Kidney epithelial cell (primary cell): ENCODE data around the gene UNCX. TPM values are rescaled to one million over a fixed set of nuclear protein-coding genes. Genes with fewer than 3 reads are reported as not detected.

ENCODE experiments used
- DNase-seq: peaks from one replicate; pipeline ENCODE4 v3.0.0-alpha.2; 2010; ENCODE audit warnings: low read depth
- H3K27me3 ChIP-seq: 2 replicates; pipeline ENCODE4 v1.6.0; 2011; ENCODE audit warnings: low read length; ENCODE audit not compliant: control insufficient read depth, insufficient read depth
- H3K36me3 ChIP-seq: 2 replicates; pipeline ENCODE4 v1.5.1; 2011; ENCODE audit warnings: low read length; ENCODE audit not compliant: control insufficient read depth, insufficient read depth
- H3K4me3 ChIP-seq: 2 replicates; pipeline ENCODE4 v1.5.1; 2011; ENCODE audit warnings: low read depth, mild to moderate bottlenecking, control low read depth, low read length
- CTCF ChIP-seq: IDR thresholded peaks from 2 replicates; pipeline ENCODE4 v1.5.1; 2011; ENCODE audit warnings: mild to moderate bottlenecking, moderate library complexity, low read length, control low read depth, inconsistent platforms; ENCODE audit not compliant: insufficient read depth, poor library complexity, severe bottlenecking
- total RNA-seq: library from RNA; depleted of rRNA; stranded (reverse); fragments of >200 nt; gene quantifications from 2 replicates; pipeline ENCODE4 v1.2.3, GENCODE V29; 2015

Gene UNCX
- total RNA-seq, 1 donor from 2014 or later, result 1.6 TPM

GRCh38 chr7:1274121-1274875, 41.6 kb downstream of the UNCX start:
- no peak for DNase-seq
- no peak for TF ChIP-seq CTCF
- Histone ChIP-seq H3K36me3 (no peaks in the 10 kb centered on the region), H3K27me3 (peaks cover 40% of the 10 kb centered on the region), H3K4me3 (no peak overlapping the region)

- Histone ChIP-seq H3K4me3 (no peak overlapping the region), H3K27me3 (peaks cover 34% of the 10 kb centered on the region), H3K36me3 (no peaks in the 10 kb centered on the region)
- no peak for DNase-seq
- TF ChIP-seq CTCF, result no peak
Measured at GRCh38 chr7:1274876-1275375, 42.3 kb downstream of the UNCX start.

GRCh38 chr7:1275451-1276381, 43.0 kb downstream of the UNCX start:
- Histone ChIP-seq H3K4me3 (no peak overlapping the region), H3K27me3 (peaks cover 27% of the 10 kb centered on the region), H3K36me3 (no peaks in the 10 kb centered on the region)
- no peak for DNase-seq
- no peak for TF ChIP-seq CTCF

DNA sequence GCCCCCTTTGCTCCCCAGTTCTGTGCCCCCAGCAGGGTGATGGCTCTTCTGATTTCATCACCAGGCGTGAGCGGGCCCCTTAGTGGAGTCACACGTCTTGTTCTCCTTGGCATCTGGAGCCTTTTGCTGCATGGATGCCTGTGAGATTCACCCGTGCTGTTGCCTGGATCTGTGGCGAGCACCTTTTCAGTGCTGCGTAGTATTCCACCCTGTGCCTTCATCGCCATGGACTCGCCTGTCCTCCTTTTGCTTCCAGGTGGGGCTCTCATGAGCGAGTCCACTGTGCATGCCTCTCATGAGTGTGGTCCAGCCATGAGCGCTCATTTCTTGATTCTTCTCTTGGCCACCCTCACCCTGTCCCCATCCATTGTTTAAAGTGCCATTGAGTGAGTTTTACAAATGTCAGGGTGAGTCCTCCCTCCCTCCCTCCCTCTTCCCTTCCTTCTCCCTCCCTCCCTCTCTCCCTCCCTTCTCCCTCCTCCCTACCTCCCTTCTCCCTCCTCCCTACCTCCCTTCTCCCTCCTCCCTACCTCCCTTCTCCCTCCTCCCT, 44.0 kb downstream of the UNCX start:
- DNase-seq, result no peak
- no peak overlapping the region for H3K4me3 ChIP-seq
- H3K27me3 ChIP-seq, result peaks cover 27% of the 10 kb centered on the region
- TF ChIP-seq CTCF, result no peak
- no peaks in the 10 kb centered on the region for H3K36me3 ChIP-seq

GRCh38 chr7:1278543-1278942, 45.9 kb downstream of the UNCX start:
- DNase-seq, result no peak
- no peaks in the 10 kb centered on the region for H3K36me3 ChIP-seq
- no peak overlapping the region for H3K4me3 ChIP-seq
- no peak for TF ChIP-seq CTCF
- peaks cover 27% of the 10 kb centered on the region for H3K27me3 ChIP-seq
